IMR-90 (cell line): Measurements from ENCODE around the gene COMMD1. TPM values are rescaled to one million over a fixed set of nuclear protein-coding genes. Genes with fewer than 3 reads are reported as not detected.

ENCODE experiments used
- ATAC-seq: fragments of 200-7000 bp; cut with Tn5 transposase; 2 replicates; pipeline ENCODE4 v1.9.1; 2020; ENCODE audit warnings: low read depth, mild to moderate bottlenecking, moderate library complexity
- BruUV-seq: library from RNA; stranded (reverse); fragments of 400-500 nt; replicated peaks from 2 replicates; lab custom pipeline; 2021; lab: Mats Ljungman, UMichigan
- CTCF ChIA-PET: fragments of 300-600 bp; formaldehyde crosslinking; extraction: SDS; loops from one replicate; lab custom pipeline; 2021; ENCODE audit warnings: antibody characterized with exemption; lab: Yijun Ruan, JAX
- POLR2A ChIA-PET: fragments of 300-600 bp; sonication (Branson Sonifier 250); formaldehyde crosslinking; loops from one replicate; lab custom pipeline; 2022; ENCODE audit warnings: antibody characterized with exemption; ENCODE audit not compliant: unreplicated experiment; lab: Charles Lee
- DNase-seq: peaks from one replicate; pipeline ENCODE4 v3.0.0; 2013
- H2AFZ ChIP-seq: replicated peaks from 2 replicates; pipeline ENCODE3; 2013; ENCODE audit warnings: low read length, mild to moderate bottlenecking; ENCODE audit not compliant: poor library complexity
- H2AK5ac ChIP-seq: 2 replicates; pipeline ENCODE4 v1.6.1; 2013; ENCODE audit warnings: low read depth, low read length, inconsistent platforms
- H2AK9ac ChIP-seq: replicated peaks from 2 replicates; pipeline ENCODE3; 2013; ENCODE audit warnings: mild to moderate bottlenecking, low read depth, low read length, moderate library complexity; ENCODE audit not compliant: poor library complexity
- H2BK120ac ChIP-seq: 2 replicates; pipeline ENCODE4 v1.6.1; 2013; ENCODE audit warnings: low read depth, low read length, inconsistent platforms
- H2BK15ac ChIP-seq: 3 replicates; pipeline ENCODE4 v1.6.1; 2013; ENCODE audit warnings: low read depth, low read length, inconsistent platforms
- H2BK20ac ChIP-seq: 2 replicates; pipeline ENCODE4 v1.6.1; 2013; ENCODE audit warnings: low read depth, mild to moderate bottlenecking, inconsistent platforms, low read length, moderate library complexity
- H2BK5ac ChIP-seq: 2 replicates; pipeline ENCODE4 v1.6.1; 2013; ENCODE audit warnings: mild to moderate bottlenecking, low read depth, low read length, inconsistent platforms; ENCODE audit not compliant: poor library complexity, severe bottlenecking
- H3K14ac ChIP-seq: replicated peaks from 2 replicates; pipeline ENCODE4 v1.6.1; 2013; ENCODE audit warnings: low read depth, low read length, inconsistent platforms
- H3K18ac ChIP-seq: 2 replicates; pipeline ENCODE4 v1.6.1; 2013; ENCODE audit warnings: low read depth, low read length, control low read depth
- H3K23ac ChIP-seq: 2 replicates; pipeline ENCODE4 v1.6.1; 2013; ENCODE audit warnings: low read depth, low read length, inconsistent platforms
- H3K27ac ChIP-seq: 2 replicates; pipeline ENCODE4 v1.5.1; 2013; ENCODE audit warnings: mild to moderate bottlenecking, control low read depth, low read length; ENCODE audit not compliant: insufficient read depth
- H3K27me3 ChIP-seq: 2 replicates; pipeline ENCODE4 v1.6.1; 2013; ENCODE audit warnings: low read length; ENCODE audit not compliant: control insufficient read depth, insufficient read depth
- H3K36me3 ChIP-seq: 2 replicates; pipeline ENCODE4 v1.6.1; 2013; ENCODE audit warnings: low read length, mixed read lengths; ENCODE audit not compliant: control insufficient read depth, insufficient read depth
- H3K4ac ChIP-seq: 2 replicates; pipeline ENCODE4 v1.6.1; 2013; ENCODE audit warnings: low read depth, low read length, inconsistent platforms
- H3K4me1 ChIP-seq: 2 replicates; pipeline ENCODE4 v1.6.1; 2013; ENCODE audit warnings: low read length, mixed read lengths; ENCODE audit not compliant: control insufficient read depth, insufficient read depth
- H3K4me2 ChIP-seq: 2 replicates; pipeline ENCODE4 v1.6.1; 2013; ENCODE audit warnings: low read depth, mild to moderate bottlenecking, control low read depth, low read length, moderate library complexity
- H3K4me3 ChIP-seq: 2 replicates; pipeline ENCODE4 v1.5.1; 2013; ENCODE audit warnings: low read depth, mild to moderate bottlenecking, control low read depth, low read length, moderate library complexity; ENCODE audit not compliant: insufficient read depth
- H3K56ac ChIP-seq: 2 replicates; pipeline ENCODE4 v1.6.1; 2013; ENCODE audit warnings: low read length, inconsistent platforms; ENCODE audit not compliant: insufficient read depth; ENCODE audit errors: extremely low read depth
- H3K79me1 ChIP-seq, 2 experiments: 2 replicates each; pipeline ENCODE4 v1.6.1; 2013; ENCODE audit warnings: low read length in 2 of 2, inconsistent platforms in 1 of 2, low read depth in 1 of 2
- H3K9ac ChIP-seq: 2 replicates; pipeline ENCODE4 v1.6.1; 2013; ENCODE audit warnings: low read depth, low read length, control low read depth
- H3K9me1 ChIP-seq: 2 replicates; pipeline ENCODE4 v1.6.1; 2013; ENCODE audit warnings: low read length, inconsistent platforms; ENCODE audit not compliant: insufficient read depth
- H3K9me3 ChIP-seq: 2 replicates; pipeline ENCODE4 v1.6.1; 2013; ENCODE audit warnings: low read length; ENCODE audit not compliant: control insufficient read depth, insufficient read depth
- H4K20me1 ChIP-seq: 2 replicates; pipeline ENCODE4 v1.6.1; 2013; ENCODE audit warnings: low read length, inconsistent platforms; ENCODE audit not compliant: insufficient read depth
- H4K5ac ChIP-seq: 2 replicates; pipeline ENCODE4 v1.6.1; 2013; ENCODE audit warnings: mild to moderate bottlenecking, low read depth, low read length, control low read depth
- H4K8ac ChIP-seq, 2 experiments: 2 replicates each; pipeline ENCODE4 v1.6.1; 2013; ENCODE audit warnings: low read depth in 2 of 2, low read length in 2 of 2, control low read depth in 1 of 2, inconsistent platforms in 1 of 2
- H4K91ac ChIP-seq: 2 replicates; pipeline ENCODE4 v1.6.1; 2013; ENCODE audit warnings: low read depth, low read length, inconsistent platforms; ENCODE audit not compliant: insufficient read depth
- BHLHE40 ChIP-seq: fragments of 150-350 bp; IDR thresholded peaks from 2 replicates; pipeline ENCODE4 v1.6.1; 2016; ENCODE audit warnings: mild to moderate bottlenecking, low read depth, low read length
- CEBPB ChIP-seq: IDR thresholded peaks from 2 replicates; pipeline ENCODE4 v1.6.1; 2012; ENCODE audit warnings: low read depth, low read length, improper control_type of control experiment
- CHD1 ChIP-seq: IDR thresholded peaks from 2 replicates; pipeline ENCODE4 v1.6.1; 2012; ENCODE audit warnings: low read depth, low read length, improper control_type of control experiment
- FOS ChIP-seq: fragments of 150-350 bp; IDR thresholded peaks from 2 replicates; pipeline ENCODE4 v1.6.1; 2016; ENCODE audit warnings: low read depth, low read length
- MAFK ChIP-seq: IDR thresholded peaks from 2 replicates; pipeline ENCODE4 v1.6.1; 2012; ENCODE audit warnings: low read depth, low read length, improper control_type of control experiment
- MAZ ChIP-seq: IDR thresholded peaks from 2 replicates; pipeline ENCODE4 v1.6.1; 2012; ENCODE audit warnings: low read depth, mild to moderate bottlenecking, low read length, improper control_type of control experiment, moderate library complexity, borderline replicate concordance
- MXI1 ChIP-seq: IDR thresholded peaks from 2 replicates; pipeline ENCODE4 v1.6.1; 2012; ENCODE audit warnings: low read depth, mild to moderate bottlenecking, low read length, moderate library complexity, borderline replicate concordance
- NFE2L2 ChIP-seq: fragments of 150-350 bp; IDR thresholded peaks from 2 replicates; pipeline ENCODE4 v1.6.1; 2016; ENCODE audit warnings: low read depth, mild to moderate bottlenecking, low read length
- POLR2A ChIP-seq: IDR thresholded peaks from 2 replicates; pipeline ENCODE4 v1.6.1; 2012; ENCODE audit warnings: mild to moderate bottlenecking, low read depth, low read length
- RAD21 ChIP-seq: IDR thresholded peaks from 2 replicates; pipeline ENCODE4 v1.6.1; 2012; ENCODE audit warnings: low read length, improper control_type of control experiment
- RCOR1 ChIP-seq: IDR thresholded peaks from 2 replicates; pipeline ENCODE4 v1.6.1; 2012; ENCODE audit warnings: mild to moderate bottlenecking, low read length, improper control_type of control experiment; ENCODE audit not compliant: insufficient replicate concordance
- RFX5 ChIP-seq: IDR thresholded peaks from 2 replicates; pipeline ENCODE4 v1.8.0; 2012; ENCODE audit warnings: low read depth, mild to moderate bottlenecking, low read length, moderate library complexity
- SMC3 ChIP-seq: fragments of 150-350 bp; IDR thresholded peaks from 2 replicates; pipeline ENCODE4 v1.6.1; 2016; ENCODE audit warnings: low read depth, mild to moderate bottlenecking, antibody characterized with exemption, low read length, moderate library complexity
- WGBS, 2 experiments: methylation state at CpG; one replicate each; pipeline versions ENCODE4 v1.1.5 to v1.1.7; 2013; ENCODE audit warnings: missing lambda C conversion rate in 2 of 2; ENCODE audit not compliant: insufficient read length in 1 of 2; ENCODE audit errors: extremely low coverage in 2 of 2; 5-methylcytosine and 5-hydroxymethylcytosine counted together
- dilution Hi-C: fragments of 300-500 bp; cut with HindIII; formaldehyde crosslinking; loops from one replicate; pipeline ENCODE4 v1.14.3; 2018; ENCODE audit warnings: low sequenced_read_pairs; ENCODE audit not compliant: unreplicated experiment
- in situ Hi-C: fragments of 300-500 bp; cut with MboI; formaldehyde crosslinking; loops from 3 replicates; pipeline ENCODE4 v1.14.3; 2019; ENCODE audit warnings: low sequenced_read_pairs, inconsistent platforms, mixed read lengths
- intact Hi-C: fragments of 100-400 bp; cut with micrococcal nuclease; formaldehyde crosslinking; loops from 2 replicates; pipeline ENCODE4 v1.10.0; 2022
- polyA plus RNA-seq, 3 experiments: library from polyadenylated mRNA; depleted of rRNA; stranded (reverse); fragments of >200 nt; gene quantifications; 2 replicates each; pipeline ENCODE4 v1.2.3, GENCODE V29; 2012; ENCODE audit warnings: low replicate concordance in 1 of 3
- total RNA-seq: library from RNA; depleted of rRNA; stranded (reverse); fragments of >200 nt; gene quantifications from 2 replicates; pipeline ENCODE4 v1.2.3, GENCODE V29; 2012
- TF ChIP-seq, protein P1 (sequence below): fragments of 150-350 bp; IDR thresholded peaks from 2 replicates; pipeline ENCODE4 v1.6.1; 2016; ENCODE audit warnings: low read depth, mild to moderate bottlenecking, low read length, moderate library complexity, borderline replicate concordance
- TF ChIP-seq, protein P2 (sequence below): conservative IDR thresholded peaks from 2 replicates; pipeline ENCODE4 v1.5.1; 2012; ENCODE audit warnings: mild to moderate bottlenecking, low read depth, low read length, improper control_type of control experiment

The COMMD1 gene
- total and polyA plus RNA-seq, 2 of the 4 experiments (the other 2 are of a cell fraction), result 42.8 to 60.4 TPM

DNA sequence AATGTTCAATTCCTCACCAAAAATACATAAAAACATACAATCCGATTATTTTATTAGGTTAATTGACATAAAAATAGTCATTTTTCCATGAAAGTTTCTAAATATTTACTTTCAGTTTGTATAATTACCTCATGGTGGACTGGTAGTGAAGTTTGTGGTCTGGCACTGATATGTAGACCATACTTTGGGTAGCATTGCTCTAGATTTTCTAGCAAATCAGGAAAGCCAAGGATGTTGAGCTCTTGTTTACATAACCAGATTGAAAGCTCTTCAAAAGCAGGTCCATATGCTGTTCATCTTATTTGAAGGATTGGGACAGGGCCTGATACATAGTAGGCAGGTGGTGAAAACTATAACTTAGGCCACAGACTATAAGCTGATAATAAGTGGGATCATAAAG is 61.8 kb downstream of the COMMD1 start:
- dilution Hi-C loops, result no loop called here
- in situ Hi-C loops, result no loop called here

More for the DNA sequence above, 61.8 kb downstream of the COMMD1 start:
- no peaks in the 10 kb centered on the region for H3K27me3 ChIP-seq
- H4K20me1 ChIP-seq, result peaks cover 3% of the 10 kb centered on the region; the same call in 1 of the 2 replicates
- ATAC-seq, result peak; percentile 66
- no peak overlapping the region for H2BK120ac ChIP-seq
- H3K4ac ChIP-seq, result no peak overlapping the region
- no peak for TF ChIP-seq CHD1
- no peak for TF ChIP-seq RFX5
- no peak for TF ChIP-seq MXI1
- no peak for TF ChIP-seq RCOR1
- TF ChIP-seq RAD21, result no peak
- TF ChIP-seq CEBPB, result no peak
- TF ChIP-seq NFE2L2, result no peak
- no peak for TF ChIP-seq POLR2A
- TF ChIP-seq FOS, result no peak
- TF ChIP-seq, protein P1, sequence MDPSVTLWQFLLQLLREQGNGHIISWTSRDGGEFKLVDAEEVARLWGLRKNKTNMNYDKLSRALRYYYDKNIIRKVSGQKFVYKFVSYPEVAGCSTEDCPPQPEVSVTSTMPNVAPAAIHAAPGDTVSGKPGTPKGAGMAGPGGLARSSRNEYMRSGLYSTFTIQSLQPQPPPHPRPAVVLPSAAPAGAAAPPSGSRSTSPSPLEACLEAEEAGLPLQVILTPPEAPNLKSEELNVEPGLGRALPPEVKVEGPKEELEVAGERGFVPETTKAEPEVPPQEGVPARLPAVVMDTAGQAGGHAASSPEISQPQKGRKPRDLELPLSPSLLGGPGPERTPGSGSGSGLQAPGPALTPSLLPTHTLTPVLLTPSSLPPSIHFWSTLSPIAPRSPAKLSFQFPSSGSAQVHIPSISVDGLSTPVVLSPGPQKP, result no peak
- TF ChIP-seq MAFK, result no peak
- TF ChIP-seq MAZ, result no peak
- no peak for TF ChIP-seq BHLHE40
- TF ChIP-seq, protein P2, sequence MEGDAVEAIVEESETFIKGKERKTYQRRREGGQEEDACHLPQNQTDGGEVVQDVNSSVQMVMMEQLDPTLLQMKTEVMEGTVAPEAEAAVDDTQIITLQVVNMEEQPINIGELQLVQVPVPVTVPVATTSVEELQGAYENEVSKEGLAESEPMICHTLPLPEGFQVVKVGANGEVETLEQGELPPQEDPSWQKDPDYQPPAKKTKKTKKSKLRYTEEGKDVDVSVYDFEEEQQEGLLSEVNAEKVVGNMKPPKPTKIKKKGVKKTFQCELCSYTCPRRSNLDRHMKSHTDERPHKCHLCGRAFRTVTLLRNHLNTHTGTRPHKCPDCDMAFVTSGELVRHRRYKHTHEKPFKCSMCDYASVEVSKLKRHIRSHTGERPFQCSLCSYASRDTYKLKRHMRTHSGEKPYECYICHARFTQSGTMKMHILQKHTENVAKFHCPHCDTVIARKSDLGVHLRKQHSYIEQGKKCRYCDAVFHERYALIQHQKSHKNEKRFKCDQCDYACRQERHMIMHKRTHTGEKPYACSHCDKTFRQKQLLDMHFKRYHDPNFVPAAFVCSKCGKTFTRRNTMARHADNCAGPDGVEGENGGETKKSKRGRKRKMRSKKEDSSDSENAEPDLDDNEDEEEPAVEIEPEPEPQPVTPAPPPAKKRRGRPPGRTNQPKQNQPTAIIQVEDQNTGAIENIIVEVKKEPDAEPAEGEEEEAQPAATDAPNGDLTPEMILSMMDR, result no peak
- no peak for TF ChIP-seq SMC3
- no peak overlapping the region for H2BK15ac ChIP-seq
- no peak overlapping the region for H4K91ac ChIP-seq
- no peaks in the 10 kb centered on the region for H3K36me3 ChIP-seq
- H4K8ac ChIP-seq, result no peak overlapping the region
- no peak overlapping the region for H2AFZ ChIP-seq
- H3K9me1 ChIP-seq, result peaks cover 3% of the 10 kb centered on the region; the same call in 1 of the 2 replicates
- intact Hi-C loops, result no loop called here
- no peak overlapping the region for H3K27ac ChIP-seq
- no peak overlapping the region for H3K23ac ChIP-seq
- H2BK20ac ChIP-seq, result no peak overlapping the region
- no peak overlapping the region for H3K14ac ChIP-seq
- H2BK5ac ChIP-seq, result no peak overlapping the region
- CTCF ChIA-PET, result interaction anchor here (0.5 kb wide), 1 partner anchor 368 kb away, joined by 4 read pairs; no protein-coding TSS in a partner anchor
- no peak overlapping the region for H3K4me2 ChIP-seq
- no TSS peak for BruUV-seq
- H3K4me3 ChIP-seq, result no peak overlapping the region
- H3K79me1 ChIP-seq, result peaks cover 5 to 8% of the 10 kb centered on the region in 2 experiments; a peak in 3 of 4 replicates
- no peak overlapping the region for H2AK9ac ChIP-seq
- no peak overlapping the region for H3K56ac ChIP-seq
- POLR2A ChIA-PET, result no interaction called here
- DNase-seq, result peak; percentile 47
- H3K18ac ChIP-seq, result no peak overlapping the region
- peaks cover 2% of the 10 kb centered on the region for H3K4me1 ChIP-seq
- H4K5ac ChIP-seq, result no peak overlapping the region
- H2AK5ac ChIP-seq, result no peak overlapping the region
- WGBS, 2 experiments, result no CpG with 5 or more reads among the region's 1 CpG
- H3K9me3 ChIP-seq, result no peaks in the 10 kb centered on the region
- no peak overlapping the region for H3K9ac ChIP-seq
